Measurements from ENCODE around the gene ADAMTSL3. TPM values are rescaled to one million over a fixed set of nuclear protein-coding genes. Genes with fewer than 3 reads are reported as not detected.
A peak's percentile ranks its signal among the peaks of the same experiment; 100 is the strongest.

ADAMTSL3 gene
- total RNA-seq = 17.8 TPM

GRCh38 chr15:83653639-83654378, at the start of gene ADAMTSL3:
ADAMTSL3 (plus strand) TSS chr15:83654123; CDS start chr15:83655762, 1,639 bp downstream.
- peak; percentile 69 for ATAC-seq
- DNase-seq (ENCODE audit: low spot score) = peak; percentile 89

GRCh38 chr15:83604549-83604948, 49.4 kb upstream of the ADAMTSL3 start:
- no peak for ATAC-seq
- DNase-seq (ENCODE audit: low spot score) = no peak

GRCh38 chr15:83605111-83605945, 48.6 kb upstream of the ADAMTSL3 start:
- DNase-seq (ENCODE audit: low spot score) = no peak
- ATAC-seq = no peak

- ATAC-seq (no peak), DNase-seq (ENCODE audit: low spot score) (no peak)
Measured at GRCh38 chr15:83610132-83610531, 43.8 kb upstream of the ADAMTSL3 start.

- ATAC-seq (no peak), DNase-seq (ENCODE audit: low spot score) (no peak)
Measured at GRCh38 chr15:83610901-83611685, 42.8 kb upstream of the ADAMTSL3 start.

- ATAC-seq (no peak), DNase-seq (ENCODE audit: low spot score) (no peak)
Measured at GRCh38 chr15:83612226-83612625, 41.7 kb upstream of the ADAMTSL3 start.

- ATAC-seq = no peak
- no peak for DNase-seq (ENCODE audit: low spot score)
Measured at GRCh38 chr15:83612898-83613635, 40.9 kb upstream of the ADAMTSL3 start.

- DNase-seq (ENCODE audit: low spot score) (no peak), ATAC-seq (no peak)
Measured at GRCh38 chr15:83613714-83614113, 40.2 kb upstream of the ADAMTSL3 start.

GRCh38 chr15:83616840-83617239, 37.1 kb upstream of the ADAMTSL3 start:
- no peak for ATAC-seq

GRCh38 chr15:83626171-83626802, 27.6 kb upstream of the ADAMTSL3 start:
- DNase-seq (ENCODE audit: low spot score) (no peak), ATAC-seq (no peak)

More at GRCh38 chr15:83616840-83617239, 37.1 kb upstream of the ADAMTSL3 start:
- DNase-seq (ENCODE audit: low spot score) = no peak

GRCh38 chr15:83631534-83631933, 22.4 kb upstream of the ADAMTSL3 start:
- no peak for ATAC-seq

GRCh38 chr15:83643201-83643600, 10.7 kb upstream of the ADAMTSL3 start:
- ATAC-seq = no peak
- no peak for DNase-seq (ENCODE audit: low spot score)

More at GRCh38 chr15:83631534-83631933, 22.4 kb upstream of the ADAMTSL3 start:
- DNase-seq (ENCODE audit: low spot score) = no peak

- DNase-seq (ENCODE audit: low spot score) = no peak
- no peak for ATAC-seq
Measured at GRCh38 chr15:83644439-83644838, 9.5 kb upstream of the ADAMTSL3 start.

- ATAC-seq (no peak), DNase-seq (ENCODE audit: low spot score) (no peak)
Measured at GRCh38 chr15:83650831-83651230, 3.1 kb upstream of the ADAMTSL3 start.

GRCh38 chr15:83651541-83651940, 2.4 kb upstream of the ADAMTSL3 start:
- ATAC-seq (no peak), DNase-seq (ENCODE audit: low spot score) (no peak)

- DNase-seq (ENCODE audit: low spot score) = no peak
- ATAC-seq = no peak
Measured at GRCh38 chr15:83652626-83653204, 1.2 kb upstream of the ADAMTSL3 start.

GRCh38 chr15:83653288-83653638, 660 bp upstream of the ADAMTSL3 start:
- DNase-seq (ENCODE audit: low spot score) (no peak), ATAC-seq (peak; percentile 43)

- DNase-seq (ENCODE audit: low spot score) (peak; percentile 67), ATAC-seq (peak; percentile 56)
Measured at GRCh38 chr15:83654379-83655236, 685 bp downstream of the ADAMTSL3 start.

- ATAC-seq (no peak), DNase-seq (ENCODE audit: low spot score) (no peak)
Measured at GRCh38 chr15:83655237-83655616, 1.3 kb downstream of the ADAMTSL3 start.

Data from left lobe of liver (tissue), 2 donors.